ENCODE measurements around the gene ESPN.
"Not testable (repeated sequence)": the region's sequence is repeated elsewhere in the genome, so short reads cannot be mapped to it uniquely, and the experiment has no call there.

Gene ESPN

GRCh38 chr1:6485168-6486101, 60.9 kb downstream of the ESPN start:
- DNase-seq, result no peak

GRCh38 chr1:6486433-6487011, 61.9 kb downstream of the ESPN start:
- DNase-seq, result peak; percentile 97

GRCh38 chr1:6487804-6488484, 63.4 kb downstream of the ESPN start:
- no peak for DNase-seq

- DNase-seq, result no peak
Measured at GRCh38 chr1:6488602-6489382, 64.2 kb downstream of the ESPN start.

- no peak for DNase-seq
Measured at GRCh38 chr1:6489383-6489765, 64.8 kb downstream of the ESPN start.

- peak; percentile 91 for DNase-seq
Measured at GRCh38 chr1:6489799-6490180, 65.2 kb downstream of the ESPN start.

- no peak for DNase-seq
Measured at GRCh38 chr1:6490181-6491080, 65.9 kb downstream of the ESPN start.

- no peak for DNase-seq
Measured at GRCh38 chr1:6491081-6491449, 66.5 kb downstream of the ESPN start.

GRCh38 chr1:6491480-6491962, 66.9 kb downstream of the ESPN start, which contains the start of gene PLEKHG5:
Gene PLEKHG5 (minus strand): TSS chr1:6491667. CDS start chr1:6477571, 14,096 bp downstream.
- no peak for DNase-seq

- no peak for DNase-seq
Measured at GRCh38 chr1:6491966-6492365, 67.4 kb downstream of the ESPN start.

GRCh38 chr1:6493834-6494223, 69.3 kb downstream of the ESPN start:
- DNase-seq, result not testable (repeated sequence)

GRCh38 chr1:6494627-6495026, 70.1 kb downstream of the ESPN start:
- DNase-seq, result no peak

- DNase-seq, result peak; percentile 61
Measured at GRCh38 chr1:6495041-6495441, 70.5 kb downstream of the ESPN start.

- no peak for DNase-seq
Measured at GRCh38 chr1:6495540-6496364, 71.2 kb downstream of the ESPN start.

GRCh38 chr1:6496365-6496721, 71.8 kb downstream of the ESPN start:
- DNase-seq, result no peak

- DNase-seq, result no peak
Measured at GRCh38 chr1:6496890-6497214, 72.3 kb downstream of the ESPN start.

- DNase-seq, result peak; percentile 81
Measured at GRCh38 chr1:6497215-6497866, 72.8 kb downstream of the ESPN start.

- no peak for DNase-seq
Measured at GRCh38 chr1:6497867-6498575, 73.4 kb downstream of the ESPN start.

GRCh38 chr1:6498576-6499111, 74.1 kb downstream of the ESPN start:
- no peak for DNase-seq

- DNase-seq, result no peak
Measured at GRCh38 chr1:6499296-6499695, 74.7 kb downstream of the ESPN start.
